Effector memory CD8-positive, alpha-beta T cell (primary cell): ENCODE measurements around the gene PRDX2.

Source experiments
- ATAC-seq: fragments of 150-1000 bp; cut with Tn5 transposase; replicated peaks from 2 replicates; pipeline ENCODE4 v1.10.0; 2021; ENCODE audit warnings: mild to moderate bottlenecking, moderate library complexity
- DNase-seq, 3 experiments: peaks; one replicate each; pipeline ENCODE4 v3.0.0; 2021
- H3K27ac Mint-ChIP-seq, 2 donors: one replicate each; pipeline ENCODE4 v1.8.0; 2022; ENCODE audit warnings: mild to moderate bottlenecking in 2 of 2, mixed read lengths in 2 of 2, moderate library complexity in 2 of 2
- H3K27me3 Mint-ChIP-seq, 2 donors: one replicate each; pipeline ENCODE4 v1.8.0; 2022; ENCODE audit warnings: mixed read lengths in 2 of 2
- H3K36me3 Mint-ChIP-seq: one replicate; pipeline ENCODE4 v1.8.0; 2022; ENCODE audit warnings: mild to moderate bottlenecking, moderate library complexity, mixed read lengths; ENCODE audit not compliant: insufficient read depth
- H3K4me1 Mint-ChIP-seq, 2 donors: one replicate each; pipeline ENCODE4 v1.8.0; 2022; ENCODE audit warnings: low read depth in 2 of 2, mixed read lengths in 2 of 2
- H3K4me3 Mint-ChIP-seq, 2 donors: one replicate each; pipeline ENCODE4 v1.8.0; 2022; ENCODE audit warnings: mild to moderate bottlenecking in 2 of 2, mixed read lengths in 2 of 2, moderate library complexity in 2 of 2
- H3K9me3 Mint-ChIP-seq, 2 donors: one replicate each; pipeline ENCODE4 v1.8.0; 2022; ENCODE audit warnings: mixed read lengths in 2 of 2

The PRDX2 gene

GRCh38 chr19:12786141-12786870 lies 15.3 kb downstream of the PRDX2 start:
- no peak overlapping the region for H3K27ac Mint-ChIP-seq
- no peak for DNase-seq
- peaks cover 25 to 29% of the 10 kb centered on the region in 2 donors for H3K4me1 Mint-ChIP-seq
- peaks cover 27% of the 10 kb centered on the region for H3K36me3 Mint-ChIP-seq
- no peaks in the 10 kb centered on the region for H3K27me3 Mint-ChIP-seq
- H3K9me3 Mint-ChIP-seq, result no peaks in the 10 kb centered on the region
- no peak overlapping the region for H3K4me3 Mint-ChIP-seq
- ATAC-seq, result no peak

DNA sequence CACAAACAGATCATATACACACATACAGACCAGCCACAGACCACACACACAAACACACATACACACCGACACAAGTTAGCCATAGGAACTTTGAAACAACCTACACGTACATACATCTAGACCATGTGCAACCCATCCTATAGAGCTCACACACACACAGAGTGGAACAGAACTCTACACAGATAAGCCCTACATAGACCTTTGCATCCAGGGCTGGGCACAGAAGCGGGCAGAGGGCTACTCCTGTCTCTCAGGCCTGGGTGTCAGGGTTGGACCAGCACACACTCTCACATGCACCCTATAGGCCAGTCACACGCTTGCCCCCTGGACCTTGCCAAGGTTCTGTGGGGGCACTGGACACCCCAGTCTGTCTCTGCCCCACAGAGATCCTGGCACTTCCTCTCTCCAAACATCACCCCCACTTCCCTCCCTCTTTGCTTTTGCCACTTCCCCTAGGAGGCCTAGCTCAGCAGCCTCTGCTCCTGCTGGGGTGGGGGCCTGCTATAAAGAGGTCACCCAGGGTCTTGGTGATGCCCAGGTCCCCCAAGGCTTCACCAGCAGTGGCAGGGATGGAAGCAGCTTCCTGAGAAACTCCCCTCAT lies 16.1 kb downstream of the PRDX2 start:
- peaks cover 19 to 22% of the 10 kb centered on the region in 2 donors for H3K4me1 Mint-ChIP-seq
- H3K4me3 Mint-ChIP-seq, result no peak overlapping the region
- H3K27me3 Mint-ChIP-seq, result no peaks in the 10 kb centered on the region
- no peak for ATAC-seq
- peaks cover 19% of the 10 kb centered on the region for H3K36me3 Mint-ChIP-seq
- no peak for DNase-seq
- no peak overlapping the region for H3K27ac Mint-ChIP-seq
- no peaks in the 10 kb centered on the region for H3K9me3 Mint-ChIP-seq

DNA sequence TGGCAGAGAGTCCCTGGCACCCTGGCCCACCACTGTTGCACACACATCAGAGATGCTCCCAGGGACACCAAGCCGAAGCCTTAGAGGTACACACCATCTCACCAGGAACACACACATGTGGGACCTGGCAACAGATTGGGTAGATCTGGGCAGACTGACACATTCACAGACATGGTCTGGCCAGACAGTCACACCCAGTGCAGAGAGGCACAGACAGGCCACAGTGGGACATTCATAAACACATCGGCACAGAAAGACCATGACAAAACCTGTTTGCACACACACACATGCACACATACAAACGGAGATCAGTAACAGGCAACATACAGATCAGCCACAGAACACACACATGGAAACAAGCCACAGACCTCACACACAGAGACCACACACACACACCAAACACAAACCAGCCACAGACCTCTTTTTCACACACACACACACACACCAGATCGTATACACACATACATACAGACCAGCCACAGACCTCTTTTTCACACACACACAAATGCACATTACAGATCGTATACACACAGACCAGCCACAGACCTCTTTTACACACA lies 16.6 kb downstream of the PRDX2 start:
- Mint-ChIP-seq H3K36me3 (peaks cover 13% of the 10 kb centered on the region), H3K27ac (no peak overlapping the region), H3K4me1 (peaks cover 16% of the 10 kb centered on the region in 2 donors), H3K4me3 (no peak overlapping the region), H3K9me3 (no peaks in the 10 kb centered on the region), H3K27me3 (no peaks in the 10 kb centered on the region)
- DNase-seq, result peak; percentile 58 to 65 (median 64)
- ATAC-seq, result peak; percentile 13

DNA sequence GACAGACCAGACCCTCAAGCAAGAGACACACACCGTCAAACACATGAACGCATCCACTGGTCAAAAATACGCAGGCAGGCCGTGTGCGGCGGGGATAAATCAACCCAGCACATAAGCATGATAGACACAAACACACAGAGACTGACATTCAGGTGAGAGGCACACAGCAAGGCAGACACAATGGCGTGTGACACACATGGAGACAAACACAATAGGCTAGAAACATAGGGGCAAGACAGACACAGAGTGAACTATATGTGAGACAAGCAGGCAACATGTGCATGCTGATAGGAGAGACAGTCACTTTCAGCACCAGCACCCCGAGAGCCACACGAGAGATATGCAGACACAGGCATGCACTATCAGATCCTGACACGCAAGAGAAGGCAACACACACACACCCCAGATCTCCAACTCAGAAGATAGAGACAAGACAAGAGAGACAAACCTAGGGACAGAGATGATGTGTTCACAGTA lies 17.2 kb downstream of the PRDX2 start:
- H3K36me3 Mint-ChIP-seq, result peaks cover 11% of the 10 kb centered on the region
- no peak for DNase-seq
- ATAC-seq, result peak; percentile 10
- no peaks in the 10 kb centered on the region for H3K27me3 Mint-ChIP-seq
- no peaks in the 10 kb centered on the region for H3K9me3 Mint-ChIP-seq
- H3K4me1 Mint-ChIP-seq, result peaks cover 16 to 17% of the 10 kb centered on the region in 2 donors
- H3K27ac Mint-ChIP-seq, result no peak overlapping the region
- no peak overlapping the region for H3K4me3 Mint-ChIP-seq

DNA sequence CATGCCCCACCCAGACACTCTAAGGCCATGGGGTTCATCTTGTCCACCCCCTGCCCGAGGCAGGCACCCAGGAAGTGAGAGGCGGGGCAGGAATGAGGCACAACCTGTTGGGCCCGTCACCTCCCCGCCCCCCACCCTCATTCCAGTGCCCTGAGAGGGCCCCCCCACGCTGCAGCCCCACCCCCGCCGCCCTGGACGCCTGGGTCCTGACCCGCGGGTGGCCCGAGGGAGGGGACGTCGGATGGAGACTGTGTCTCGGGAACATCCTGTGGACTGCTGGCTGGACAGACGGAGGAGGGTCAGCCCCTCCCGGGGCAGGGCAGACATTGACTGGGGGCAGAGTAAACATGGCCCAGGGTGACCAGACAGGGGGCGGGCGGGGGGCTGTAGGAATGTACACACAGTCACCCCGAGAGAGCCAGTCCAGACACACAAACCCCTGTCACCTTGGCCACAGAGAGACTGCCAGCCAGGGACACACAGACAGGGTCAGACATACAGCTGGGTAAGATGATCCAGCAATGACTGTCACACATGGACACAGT lies 17.7 kb downstream of the PRDX2 start:
- H3K4me3 Mint-ChIP-seq, result peak overlapping the region; percentile 40 to 65
- no peaks in the 10 kb centered on the region for H3K27me3 Mint-ChIP-seq
- peaks cover 12 to 16% of the 10 kb centered on the region in 2 donors for H3K4me1 Mint-ChIP-seq
- H3K36me3 Mint-ChIP-seq, result peaks cover 8% of the 10 kb centered on the region
- ATAC-seq (no peak), DNase-seq (no peak)
- H3K27ac Mint-ChIP-seq, result no peak overlapping the region
- H3K9me3 Mint-ChIP-seq, result no peaks in the 10 kb centered on the region

DNA sequence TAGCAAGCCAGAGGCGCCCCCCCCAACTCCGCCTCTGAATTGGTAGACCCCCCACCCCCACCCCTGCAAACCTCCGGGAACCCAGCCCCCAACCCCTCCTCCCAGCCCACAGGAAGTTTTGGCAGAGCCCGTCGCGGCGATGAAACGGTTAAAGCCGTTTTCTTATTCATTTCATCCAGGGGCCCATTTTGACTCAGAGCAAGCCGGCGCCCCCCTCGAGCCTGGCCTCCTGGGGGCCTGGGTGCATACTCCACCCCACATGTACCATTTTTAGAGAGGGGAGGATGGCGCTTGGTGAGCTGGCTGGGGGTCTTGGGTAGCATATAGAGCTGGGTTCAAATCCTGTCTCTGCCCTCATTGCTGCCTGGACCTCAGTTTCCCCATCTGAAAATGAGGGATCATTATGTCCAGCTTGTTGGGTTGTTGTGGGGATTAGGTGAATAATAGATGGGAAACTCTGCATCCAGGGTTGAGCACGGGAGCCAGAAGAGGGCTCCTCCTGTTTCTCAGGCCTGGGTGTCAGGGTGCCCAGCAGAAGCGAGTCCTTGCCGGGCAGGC lies 18.2 kb downstream of the PRDX2 start:
- peaks cover 12 to 19% of the 10 kb centered on the region in 2 donors for H3K4me1 Mint-ChIP-seq
- H3K27me3 Mint-ChIP-seq, result no peaks in the 10 kb centered on the region
- no peak for ATAC-seq
- no peaks in the 10 kb centered on the region for H3K9me3 Mint-ChIP-seq
- DNase-seq, result no peak
- peak overlapping the region; percentile 40 to 65 for H3K4me3 Mint-ChIP-seq
- H3K36me3 Mint-ChIP-seq, result peaks cover 6% of the 10 kb centered on the region
- no peak overlapping the region for H3K27ac Mint-ChIP-seq

- Mint-ChIP-seq H3K4me1 (peaks cover 15 to 22% of the 10 kb centered on the region in 2 donors), H3K36me3 (peaks cover 6% of the 10 kb centered on the region), H3K4me3 (peak overlapping the region; percentile 65 to 79), H3K9me3 (no peaks in the 10 kb centered on the region), H3K27me3 (no peaks in the 10 kb centered on the region), H3K27ac (peak overlapping the region in 1 of 2 donors; percentile 88)
- DNase-seq, result peak; percentile 90 to 91 (median 91)
- ATAC-seq, result no peak
These were observed 18.9 kb downstream of the PRDX2 start for GRCh38 chr19:12782424-12783290.

- Mint-ChIP-seq H3K27ac (peak overlapping the region in 1 of 2 donors; percentile 88), H3K27me3 (no peaks in the 10 kb centered on the region), H3K36me3 (peaks cover 11% of the 10 kb centered on the region), H3K4me3 (peak overlapping the region; percentile 65 to 79), H3K4me1 (peaks cover 15 to 24% of the 10 kb centered on the region in 2 donors), H3K9me3 (no peaks in the 10 kb centered on the region)
- peak; percentile 72 for ATAC-seq
- DNase-seq, result no peak
These were observed 19.5 kb downstream of the PRDX2 start for GRCh38 chr19:12782174-12782423.

DNA sequence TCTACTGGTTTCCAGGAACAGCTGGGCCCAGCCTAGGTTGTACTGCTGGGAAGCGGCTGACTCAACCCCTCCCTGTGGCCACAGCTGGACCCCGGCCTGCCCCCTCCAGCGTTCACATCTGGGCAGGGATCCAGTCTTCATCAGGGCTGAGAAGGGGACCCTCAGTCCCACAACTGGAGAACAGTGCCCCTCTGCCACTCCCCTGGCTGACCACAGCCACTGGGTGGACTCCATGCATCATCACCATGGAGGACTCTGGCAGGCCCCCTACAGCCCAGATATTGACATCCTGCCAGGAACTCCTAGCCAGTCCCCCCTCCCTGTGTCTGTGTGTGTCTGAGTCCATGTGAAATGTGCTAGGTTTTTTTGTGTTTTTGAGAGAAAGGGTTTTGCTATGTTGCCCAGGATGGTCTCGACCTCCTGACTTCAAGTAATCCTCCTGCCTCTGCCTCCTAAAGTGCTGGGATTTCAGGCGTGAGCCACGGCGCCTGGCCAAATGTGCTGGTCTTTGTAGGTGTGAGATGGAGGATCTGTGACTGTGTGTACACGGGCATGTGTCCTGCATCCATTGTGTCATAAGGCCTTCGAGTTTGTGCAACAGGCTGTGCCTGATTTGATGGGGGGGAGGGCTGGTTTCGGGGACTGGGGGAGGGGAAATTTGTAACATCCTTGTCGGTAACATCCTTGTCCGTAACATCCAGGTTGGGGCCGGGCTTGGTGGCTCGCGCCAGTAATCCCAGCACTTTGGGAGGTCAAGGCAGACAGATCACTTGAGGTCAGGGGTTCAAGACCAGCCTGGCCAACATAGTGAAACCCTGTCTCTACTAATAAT lies 22.2 kb downstream of the PRDX2 start:
- H3K36me3 Mint-ChIP-seq, result peaks cover 12% of the 10 kb centered on the region
- peaks cover 15 to 26% of the 10 kb centered on the region in 2 donors for H3K4me1 Mint-ChIP-seq
- H3K9me3 Mint-ChIP-seq, result no peaks in the 10 kb centered on the region
- H3K27ac Mint-ChIP-seq, result peak overlapping the region in 1 of 2 donors; percentile 87
- peak overlapping the region; percentile 42 to 84 for H3K4me3 Mint-ChIP-seq
- H3K27me3 Mint-ChIP-seq, result no peaks in the 10 kb centered on the region
- ATAC-seq (no peak), DNase-seq (no peak)

- Mint-ChIP-seq H3K27ac (peak overlapping the region; percentile 87 to 89), H3K4me1 (peaks cover 15 to 26% of the 10 kb centered on the region in 2 donors), H3K9me3 (no peaks in the 10 kb centered on the region), H3K27me3 (no peaks in the 10 kb centered on the region), H3K36me3 (peaks cover 12% of the 10 kb centered on the region), H3K4me3 (peak overlapping the region; percentile 84 to 88)
- DNase-seq, result no peak
- ATAC-seq, result no peak
These were observed 22.8 kb downstream of the PRDX2 start for GRCh38 chr19:12778905-12779161.

GRCh38 chr19:12778017-12778904 lies 23.3 kb downstream of the PRDX2 start:
- DNase-seq (no peak), ATAC-seq (no peak)
- H3K36me3 Mint-ChIP-seq, result peaks cover 12% of the 10 kb centered on the region
- H3K27ac Mint-ChIP-seq, result peak overlapping the region; percentile 87 to 89
- no peaks in the 10 kb centered on the region for H3K9me3 Mint-ChIP-seq
- H3K4me3 Mint-ChIP-seq, result peak overlapping the region; percentile 84 to 88
- H3K4me1 Mint-ChIP-seq, result peaks cover 16 to 23% of the 10 kb centered on the region in 2 donors
- no peaks in the 10 kb centered on the region for H3K27me3 Mint-ChIP-seq
